ENCODE results near the gene USP17L21.
"Not testable (repeated sequence)": the region's sequence is repeated elsewhere in the genome, so short reads cannot be mapped to it uniquely, and the experiment has no call there.

- not testable (repeated sequence) for TF ChIP-seq CTCF (IDR thresholded peaks at IDR 0.05; ENCODE audit: low read depth, low read length); EZH2phosphoT487 (IDR thresholded peaks at IDR 0.05; ENCODE audit: low read depth)
Observed at GRCh38 chr4:9219852-9220251, 42.8 kb upstream of the USP17L21 start, which contains the start of gene USP17L12.
